Dedifferentiated amniotic fluid mesenchymal stem cell (primary cell): Measurements from ENCODE around the gene HLA-DQB1.
A peak's percentile ranks its signal among the peaks of the same experiment; 100 is the strongest.

Experiments used
- DNase-seq: peaks from one replicate; pipeline ENCODE4 v3.0.0-alpha.2; 2016; ENCODE audit errors: extremely low spot score

Gene HLA-DQB1

GRCh38 chr6:32627249-32627648 lies 39.2 kb downstream of the HLA-DQB1 start:
- no peak for DNase-seq

- DNase-seq, result no peak
Observed at GRCh38 chr6:32625137-32625536, 41.3 kb downstream of the HLA-DQB1 start.

GRCh38 chr6:32624565-32624964 lies 41.9 kb downstream of the HLA-DQB1 start:
- no peak for DNase-seq

- no peak for DNase-seq
Observed at GRCh38 chr6:32623693-32624092, 42.8 kb downstream of the HLA-DQB1 start.

GRCh38 chr6:32622545-32623401 lies 43.7 kb downstream of the HLA-DQB1 start:
- no peak for DNase-seq

- DNase-seq, result no peak
Observed at GRCh38 chr6:32621372-32621771, 45.1 kb downstream of the HLA-DQB1 start.

- DNase-seq, result no peak
Observed at GRCh38 chr6:32617751-32618150, 48.7 kb downstream of the HLA-DQB1 start.

GRCh38 chr6:32615885-32616532 lies 50.4 kb downstream of the HLA-DQB1 start:
- no peak for DNase-seq

GRCh38 chr6:32614366-32615081 lies 51.9 kb downstream of the HLA-DQB1 start:
- no peak for DNase-seq

- DNase-seq, result no peak
Observed at GRCh38 chr6:32613475-32613874, 53.0 kb downstream of the HLA-DQB1 start.

- no peak for DNase-seq
Observed at GRCh38 chr6:32610682-32611296, 55.7 kb downstream of the HLA-DQB1 start.

- peak; percentile 66 for DNase-seq
Observed at GRCh38 chr6:32609731-32610640, 56.5 kb downstream of the HLA-DQB1 start.
